ENCODE measurements around the gene IGF1R.

- TF ChIP-seq CTCF (IDR thresholded peaks at IDR 0.05) (no peak), POLR2AphosphoS5 (IDR thresholded peaks at IDR 0.05) (no peak)
Measured at GRCh38 chr15:98951004-98951403, 302.7 kb downstream of the IGF1R start.

Data from transverse colon (tissue), 4 donors.